GM12875 (cell line): Measurements from ENCODE around the gene CAMK1D.
"Not testable (repeated sequence)": the region's sequence is repeated elsewhere in the genome, so short reads cannot be mapped to it uniquely, and the experiment has no call there.

ENCODE experiments used
- H3K4me3 ChIP-seq: one replicate; pipeline ENCODE4 v1.5.1; 2011; ENCODE audit warnings: low read depth, low read length, control low read depth
- CTCF ChIP-seq: IDR thresholded peaks from 2 replicates; pipeline ENCODE4 v1.5.1; 2011; ENCODE audit warnings: low read depth, mild to moderate bottlenecking, control low read depth, inconsistent platforms, low read length, moderate library complexity, borderline replicate concordance; ENCODE audit not compliant: insufficient read depth

The CAMK1D gene

GRCh38 chr10:12358863-12359564, 9.7 kb downstream of the CAMK1D start:
- no peak for TF ChIP-seq CTCF
- no peak overlapping the region for H3K4me3 ChIP-seq

- TF ChIP-seq CTCF: no peak
Observed at GRCh38 chr10:12360461-12360860, 11.1 kb downstream of the CAMK1D start.

GRCh38 chr10:12361115-12361514, 11.8 kb downstream of the CAMK1D start:
- H3K4me3 ChIP-seq: not testable (repeated sequence)

More at GRCh38 chr10:12360461-12360860, 11.1 kb downstream of the CAMK1D start:
- H3K4me3 ChIP-seq: no peak overlapping the region

GRCh38 chr10:12364559-12364958, 15.2 kb downstream of the CAMK1D start:
- TF ChIP-seq CTCF: no peak
- H3K4me3 ChIP-seq: no peak overlapping the region

- no peak overlapping the region for H3K4me3 ChIP-seq
- no peak for TF ChIP-seq CTCF
Observed at GRCh38 chr10:12367272-12367671, 17.9 kb downstream of the CAMK1D start.

- no peak for TF ChIP-seq CTCF
- no peak overlapping the region for H3K4me3 ChIP-seq
Observed at GRCh38 chr10:12369982-12370381, 20.6 kb downstream of the CAMK1D start.

- H3K4me3 ChIP-seq: no peak overlapping the region
- no peak for TF ChIP-seq CTCF
Observed at GRCh38 chr10:12372846-12373245, 23.5 kb downstream of the CAMK1D start.
